GM11168 (cell line): Measurements from ENCODE around the gene PKP1.

Experiments used
- in situ Hi-C: fragments of 300-500 bp; cut with MboI; formaldehyde crosslinking; loops from one replicate; pipeline ENCODE4 v1.12.0; 2022; ENCODE audit warnings: low sequenced_read_pairs; ENCODE audit not compliant: unreplicated experiment

The PKP1 gene

GRCh38 chr1:201302163-201303152, 19.2 kb downstream of the PKP1 start:
- in situ Hi-C loops = no loop called here

- in situ Hi-C loops = no loop called here
Measured at GRCh38 chr1:201304126-201304525, 20.8 kb downstream of the PKP1 start.

GRCh38 chr1:201305815-201306214, 22.5 kb downstream of the PKP1 start:
- in situ Hi-C loops = no loop called here

- in situ Hi-C loops = no loop called here
Measured at GRCh38 chr1:201307231-201307630, 23.9 kb downstream of the PKP1 start.

GRCh38 chr1:201307760-201308499, 24.6 kb downstream of the PKP1 start:
- in situ Hi-C loops = no loop called here

- in situ Hi-C loops = no loop called here
Measured at GRCh38 chr1:201309416-201309815, 26.1 kb downstream of the PKP1 start.

- in situ Hi-C loops = no loop called here
Measured at GRCh38 chr1:201310251-201310985, 27.1 kb downstream of the PKP1 start.

- in situ Hi-C loops = no loop called here
Measured at GRCh38 chr1:201310986-201311355, 27.7 kb downstream of the PKP1 start.

GRCh38 chr1:201311356-201312011, 28.2 kb downstream of the PKP1 start:
- in situ Hi-C loops = no loop called here

GRCh38 chr1:201312298-201312697, 29.0 kb downstream of the PKP1 start:
- in situ Hi-C loops = no loop called here

GRCh38 chr1:201313086-201313485, 29.8 kb downstream of the PKP1 start:
- in situ Hi-C loops = no loop called here

- in situ Hi-C loops = no loop called here
Measured at GRCh38 chr1:201316556-201316955, 33.2 kb downstream of the PKP1 start.

GRCh38 chr1:201317551-201317950, 34.2 kb downstream of the PKP1 start:
- in situ Hi-C loops = no loop called here

GRCh38 chr1:201318504-201319340, 35.4 kb downstream of the PKP1 start:
- in situ Hi-C loops = no loop called here

GRCh38 chr1:201319631-201320030, 36.3 kb downstream of the PKP1 start:
- in situ Hi-C loops = no loop called here

- in situ Hi-C loops = no loop called here
Measured at GRCh38 chr1:201320168-201320788, 37.0 kb downstream of the PKP1 start.

GRCh38 chr1:201321826-201322390, 38.6 kb downstream of the PKP1 start:
- in situ Hi-C loops = no loop called here

GRCh38 chr1:201322653-201323510, 39.6 kb downstream of the PKP1 start:
- in situ Hi-C loops = no loop called here
